Suppressor macrophage (primary cell): ENCODE measurements around the gene B9D2.
"Not testable (repeated sequence)": the region's sequence is repeated elsewhere in the genome, so short reads cannot be mapped to it uniquely, and the experiment has no call there.

Experiments
- DNase-seq, 4 experiments: peaks; one replicate each; pipeline ENCODE4 v3.0.0-alpha.2; 2020 to 2022
- total RNA-seq, 17 experiments: gene quantifications; one replicate each; lab custom pipeline; 2026; ENCODE audit warnings: mixed read lengths in 6 of 17, inconsistent platforms in 3 of 17; lab: John Stamatoyannopoulos, UW

Gene B9D2
- 1.4 to 7.8 (median 3.4) reads per million in 17 experiments for total RNA-seq

- peak; percentile 98 to 99 (median 98) for DNase-seq
These were observed at the start of gene B9D2 for GRCh38 chr19:41363753-41364523. Gene B9D2 (minus strand): TSS chr19:41364149. CDS start chr19:41363519, 630 bp downstream.

GRCh38 chr19:41412953-41413352 lies 49.0 kb upstream of the B9D2 start:
- DNase-seq: no peak

GRCh38 chr19:41411968-41412265 lies 48.0 kb upstream of the B9D2 start:
- no peak for DNase-seq

- DNase-seq: no peak
These were observed 47.4 kb upstream of the B9D2 start for GRCh38 chr19:41411100-41411967.

- DNase-seq: no peak
These were observed 46.5 kb upstream of the B9D2 start for GRCh38 chr19:41410336-41411054.

- peak in 2 of 4 experiments; percentile 33 to 53 for DNase-seq
These were observed 45.3 kb upstream of the B9D2 start for GRCh38 chr19:41409288-41409687.

- DNase-seq: not testable (repeated sequence)
These were observed 44.9 kb upstream of the B9D2 start for GRCh38 chr19:41408846-41409245.

GRCh38 chr19:41408256-41408655 lies 44.3 kb upstream of the B9D2 start:
- peak in 2 of 4 experiments; percentile 34 to 42 for DNase-seq

GRCh38 chr19:41407271-41407670 lies 43.3 kb upstream of the B9D2 start:
- peak; percentile 71 to 87 (median 82) for DNase-seq

- no peak for DNase-seq
These were observed 41.8 kb upstream of the B9D2 start for GRCh38 chr19:41405776-41406175.

GRCh38 chr19:41403181-41403970 lies 39.4 kb upstream of the B9D2 start:
- no peak for DNase-seq

GRCh38 chr19:41402010-41402409 lies 38.1 kb upstream of the B9D2 start:
- DNase-seq: no peak

- DNase-seq: no peak
These were observed 37.5 kb upstream of the B9D2 start for GRCh38 chr19:41401483-41401882.

GRCh38 chr19:41399525-41399924 lies 35.6 kb upstream of the B9D2 start:
- no peak for DNase-seq

- no peak for DNase-seq
These were observed 35.1 kb upstream of the B9D2 start for GRCh38 chr19:41399091-41399490.

- DNase-seq: no peak
These were observed 34.6 kb upstream of the B9D2 start for GRCh38 chr19:41398598-41398997.

- DNase-seq: peak; percentile 32 to 46 (median 36)
These were observed 34.1 kb upstream of the B9D2 start for GRCh38 chr19:41398050-41398418.

- DNase-seq: peak; percentile 100
These were observed 33.4 kb upstream of the B9D2 start, which contains the start of the genes BCKDHA and EXOSC5 for GRCh38 chr19:41397086-41398049. Gene BCKDHA (plus strand): TSS chr19:41397818. CDS start chr19:41397828, 10 bp downstream. Gene EXOSC5 (minus strand): TSS chr19:41397359. CDS start chr19:41397328, 31 bp downstream.

- peak in 2 of 4 experiments; percentile 33 for DNase-seq
These were observed 31.4 kb upstream of the B9D2 start for GRCh38 chr19:41395355-41395754.

- no peak for DNase-seq
These were observed 28.8 kb upstream of the B9D2 start for GRCh38 chr19:41392775-41393174.

- DNase-seq: no peak
These were observed 27.7 kb upstream of the B9D2 start for GRCh38 chr19:41391618-41392017.
